GM19452 (cell line): ENCODE results near the gene DCT.

Source experiments
- ATAC-seq: cut with Tn5 transposase; IDR thresholded peaks from one replicate; pipeline ENCODE4 v1.9.1; 2021; ENCODE audit not compliant: unreplicated experiment

DCT gene

GRCh38 chr13:94454906-94455305, 24.6 kb downstream of the DCT start:
- ATAC-seq, result no peak

GRCh38 chr13:94454334-94454733, 25.1 kb downstream of the DCT start:
- ATAC-seq, result no peak

- ATAC-seq, result no peak
Measured at GRCh38 chr13:94444826-94445225, 34.7 kb downstream of the DCT start.

GRCh38 chr13:94435604-94436226, 43.8 kb downstream of the DCT start:
- no peak for ATAC-seq

GRCh38 chr13:94433055-94433961, 46.2 kb downstream of the DCT start:
- ATAC-seq, result peak; percentile 49

- ATAC-seq, result no peak
Measured at GRCh38 chr13:94431987-94432386, 47.5 kb downstream of the DCT start.

GRCh38 chr13:94431574-94431973, 47.9 kb downstream of the DCT start:
- ATAC-seq, result no peak

GRCh38 chr13:94427313-94427953, 52.0 kb downstream of the DCT start:
- ATAC-seq, result no peak

- ATAC-seq, result no peak
Measured at GRCh38 chr13:94419925-94420305, 59.6 kb downstream of the DCT start.

- peak; percentile 67 for ATAC-seq
Measured at GRCh38 chr13:94419304-94419924, 60.1 kb downstream of the DCT start.

- no peak for ATAC-seq
Measured at GRCh38 chr13:94417294-94417693, 62.2 kb downstream of the DCT start.

GRCh38 chr13:94416454-94417080, 62.9 kb downstream of the DCT start:
- no peak for ATAC-seq

- ATAC-seq, result no peak
Measured at GRCh38 chr13:94415500-94416237, 63.8 kb downstream of the DCT start.

GRCh38 chr13:94414708-94415107, 64.8 kb downstream of the DCT start:
- ATAC-seq, result no peak

GRCh38 chr13:94414141-94414540, 65.3 kb downstream of the DCT start:
- no peak for ATAC-seq

- ATAC-seq, result no peak
Measured at GRCh38 chr13:94413598-94413944, 65.9 kb downstream of the DCT start.

GRCh38 chr13:94412870-94413597, 66.4 kb downstream of the DCT start:
- ATAC-seq, result no peak

- no peak for ATAC-seq
Measured at GRCh38 chr13:94411747-94412146, 67.7 kb downstream of the DCT start.

- no peak for ATAC-seq
Measured at GRCh38 chr13:94408314-94409036, 71.0 kb downstream of the DCT start.
